IPS-15b (cell line): ENCODE measurements around the gene SDR42E1.

Experiments
- H3K27me3 ChIP-seq: one replicate; pipeline ENCODE4 v1.6.1; 2013; ENCODE audit warnings: low read length; ENCODE audit not compliant: control insufficient read depth, insufficient read depth
- H3K36me3 ChIP-seq: one replicate; pipeline ENCODE4 v1.6.1; 2013; ENCODE audit warnings: low read length; ENCODE audit not compliant: control insufficient read depth, insufficient read depth
- H3K4me1 ChIP-seq: one replicate; pipeline ENCODE4 v1.6.1; 2013; ENCODE audit warnings: mild to moderate bottlenecking, low read length; ENCODE audit not compliant: control insufficient read depth, insufficient read depth
- H3K4me3 ChIP-seq: one replicate; pipeline ENCODE4 v1.5.1; 2013; ENCODE audit warnings: low read depth, low read length
- H3K9ac ChIP-seq: one replicate; pipeline ENCODE4 v1.6.1; 2013; ENCODE audit warnings: low read depth, mild to moderate bottlenecking, low read length
- H3K9me3 ChIP-seq: one replicate; pipeline ENCODE4 v1.6.1; 2013; ENCODE audit warnings: mild to moderate bottlenecking, low read length; ENCODE audit not compliant: control insufficient read depth, insufficient read depth

Gene SDR42E1

GRCh38 chr16:82046941-82047340 is 35.7 kb upstream of the SDR42E1 start:
- no peak overlapping the region for H3K4me3 ChIP-seq

GRCh38 chr16:82046541-82046940 is 35.3 kb upstream of the SDR42E1 start:
- Histone ChIP-seq H3K27me3 (no peaks in the 10 kb centered on the region), H3K4me1 (no peaks in the 10 kb centered on the region)

More at GRCh38 chr16:82046941-82047340, 35.7 kb upstream of the SDR42E1 start:
- Histone ChIP-seq H3K36me3 (peaks cover 2% of the 10 kb centered on the region), H3K9ac (no peak overlapping the region), H3K4me1 (no peaks in the 10 kb centered on the region), H3K9me3 (no peaks in the 10 kb centered on the region), H3K27me3 (no peaks in the 10 kb centered on the region)

GRCh38 chr16:82045465-82045864 is 34.2 kb upstream of the SDR42E1 start:
- Histone ChIP-seq H3K4me3 (no peak overlapping the region), H3K4me1 (no peaks in the 10 kb centered on the region), H3K27me3 (no peaks in the 10 kb centered on the region), H3K9ac (no peak overlapping the region), H3K36me3 (peaks cover 2% of the 10 kb centered on the region), H3K9me3 (no peaks in the 10 kb centered on the region)

More at GRCh38 chr16:82046541-82046940, 35.3 kb upstream of the SDR42E1 start:
- Histone ChIP-seq H3K9ac (no peak overlapping the region), H3K9me3 (no peaks in the 10 kb centered on the region), H3K4me3 (no peak overlapping the region), H3K36me3 (peaks cover 2% of the 10 kb centered on the region)

- Histone ChIP-seq H3K27me3 (no peaks in the 10 kb centered on the region), H3K4me1 (no peaks in the 10 kb centered on the region), H3K9ac (no peak overlapping the region), H3K9me3 (no peaks in the 10 kb centered on the region), H3K4me3 (no peak overlapping the region), H3K36me3 (peaks cover 2% of the 10 kb centered on the region)
Observed at GRCh38 chr16:82044585-82044911, 33.3 kb upstream of the SDR42E1 start.

GRCh38 chr16:82043680-82044584 is 32.7 kb upstream of the SDR42E1 start:
- Histone ChIP-seq H3K4me1 (no peaks in the 10 kb centered on the region), H3K4me3 (no peak overlapping the region), H3K27me3 (no peaks in the 10 kb centered on the region), H3K9me3 (no peaks in the 10 kb centered on the region), H3K9ac (no peak overlapping the region), H3K36me3 (peaks cover 2% of the 10 kb centered on the region)

GRCh38 chr16:82042846-82043245 is 31.6 kb upstream of the SDR42E1 start:
- Histone ChIP-seq H3K36me3 (peaks cover 2% of the 10 kb centered on the region), H3K4me1 (no peaks in the 10 kb centered on the region), H3K9ac (no peak overlapping the region), H3K4me3 (no peak overlapping the region), H3K27me3 (no peaks in the 10 kb centered on the region), H3K9me3 (no peaks in the 10 kb centered on the region)

GRCh38 chr16:82042144-82042543 is 30.9 kb upstream of the SDR42E1 start:
- H3K36me3 ChIP-seq, result peaks cover 2% of the 10 kb centered on the region
- no peaks in the 10 kb centered on the region for H3K4me1 ChIP-seq
- no peaks in the 10 kb centered on the region for H3K9me3 ChIP-seq
- H3K27me3 ChIP-seq, result no peaks in the 10 kb centered on the region
- H3K9ac ChIP-seq, result no peak overlapping the region
- no peak overlapping the region for H3K4me3 ChIP-seq

- Histone ChIP-seq H3K4me3 (no peak overlapping the region), H3K27me3 (no peaks in the 10 kb centered on the region), H3K4me1 (no peaks in the 10 kb centered on the region), H3K9ac (no peak overlapping the region), H3K9me3 (no peaks in the 10 kb centered on the region), H3K36me3 (peaks cover 2% of the 10 kb centered on the region)
Observed at GRCh38 chr16:82041542-82041941, 30.3 kb upstream of the SDR42E1 start.

GRCh38 chr16:82040296-82040695 is 29.0 kb upstream of the SDR42E1 start:
- Histone ChIP-seq H3K4me1 (no peaks in the 10 kb centered on the region), H3K9ac (no peak overlapping the region), H3K36me3 (peaks cover 2% of the 10 kb centered on the region), H3K9me3 (no peaks in the 10 kb centered on the region), H3K4me3 (no peak overlapping the region), H3K27me3 (no peaks in the 10 kb centered on the region)

GRCh38 chr16:82037666-82038065 is 26.4 kb upstream of the SDR42E1 start:
- Histone ChIP-seq H3K9me3 (no peaks in the 10 kb centered on the region), H3K36me3 (no peaks in the 10 kb centered on the region), H3K4me3 (no peak overlapping the region), H3K9ac (no peak overlapping the region), H3K27me3 (no peaks in the 10 kb centered on the region), H3K4me1 (no peaks in the 10 kb centered on the region)

- H3K27me3 ChIP-seq, result no peaks in the 10 kb centered on the region
- no peaks in the 10 kb centered on the region for H3K9me3 ChIP-seq
- no peak overlapping the region for H3K4me3 ChIP-seq
- H3K9ac ChIP-seq, result no peak overlapping the region
- no peaks in the 10 kb centered on the region for H3K4me1 ChIP-seq
- H3K36me3 ChIP-seq, result no peaks in the 10 kb centered on the region
Observed at GRCh38 chr16:82037251-82037650, 26.0 kb upstream of the SDR42E1 start.

- Histone ChIP-seq H3K4me1 (no peaks in the 10 kb centered on the region), H3K9ac (no peak within 1 kb of the TSS), H3K27me3 (no peaks in the 10 kb centered on the region), H3K36me3 (no peaks in the 10 kb centered on the region), H3K4me3 (no peak within 1 kb of the TSS), H3K9me3 (no peaks in the 10 kb centered on the region)
Observed at GRCh38 chr16:82034981-82035612, 23.8 kb upstream of the SDR42E1 start, which contains the start of gene HSD17B2. HSD17B2 (plus strand) TSS chr16:82035253; CDS start chr16:82035425, 172 bp downstream.
